WERI-Rb-1 (cell line): ENCODE results near the gene GNPAT.

Experiments used
- DNase-seq: peaks from one replicate; pipeline ENCODE4 v3.0.0-alpha.2; 2020
- H3K27ac ChIP-seq: fragments of 250-450 bp; sonication (Bioruptor Pico); 2 replicates; pipeline ENCODE4 v1.5.1; 2020; ENCODE audit warnings: mild to moderate bottlenecking, moderate library complexity
- H3K27me3 ChIP-seq: fragments of 250-450 bp; sonication (Bioruptor Pico); 2 replicates; pipeline ENCODE4 v1.5.1; 2021; ENCODE audit warnings: mild to moderate bottlenecking, low read depth, moderate library complexity; ENCODE audit not compliant: insufficient read depth, severe bottlenecking
- H3K36me3 ChIP-seq: fragments of 250-450 bp; sonication (Bioruptor Pico); 2 replicates; pipeline ENCODE4 v1.5.1; 2020; ENCODE audit warnings: mild to moderate bottlenecking, moderate library complexity
- H3K4me3 ChIP-seq: 2 replicates; pipeline ENCODE4 v1.5.1; 2011; ENCODE audit warnings: low read depth, mild to moderate bottlenecking, control low read depth, low read length
- H3K9me3 ChIP-seq: fragments of 250-450 bp; sonication (Bioruptor Pico); 2 replicates; pipeline ENCODE4 v1.5.1; 2021; ENCODE audit warnings: mild to moderate bottlenecking, moderate library complexity; ENCODE audit not compliant: severe bottlenecking
- CTCF ChIP-seq: IDR thresholded peaks from 2 replicates; pipeline ENCODE4 v1.5.1; 2011; ENCODE audit warnings: low read depth, mild to moderate bottlenecking, control low read depth, inconsistent platforms, low read length

Gene GNPAT

GRCh38 chr1:231216498-231216897 lies 24.5 kb upstream of the GNPAT start:
- DNase-seq: no peak

GRCh38 chr1:231217056-231217455 lies 24.0 kb upstream of the GNPAT start:
- no peak for DNase-seq
- no peak for TF ChIP-seq CTCF
- Histone ChIP-seq H3K27ac (no peak overlapping the region), H3K9me3 (no peaks in the 10 kb centered on the region), H3K4me3 (no peak overlapping the region), H3K36me3 (no peaks in the 10 kb centered on the region; the same call in 1 of the 2 replicates), H3K27me3 (no peaks in the 10 kb centered on the region)

More at GRCh38 chr1:231216498-231216897, 24.5 kb upstream of the GNPAT start:
- no peak overlapping the region for H3K27ac ChIP-seq
- no peaks in the 10 kb centered on the region for H3K27me3 ChIP-seq
- H3K9me3 ChIP-seq: no peaks in the 10 kb centered on the region
- no peaks in the 10 kb centered on the region for H3K36me3 ChIP-seq
- TF ChIP-seq CTCF: no peak
- H3K4me3 ChIP-seq: no peak overlapping the region

GRCh38 chr1:231218078-231218477 lies 22.9 kb upstream of the GNPAT start:
- H3K27me3 ChIP-seq: no peaks in the 10 kb centered on the region
- no peak overlapping the region for H3K4me3 ChIP-seq
- no peak for DNase-seq
- no peaks in the 10 kb centered on the region; the same call in 1 of the 2 replicates for H3K36me3 ChIP-seq
- H3K9me3 ChIP-seq: no peaks in the 10 kb centered on the region
- H3K27ac ChIP-seq: no peak overlapping the region
- TF ChIP-seq CTCF: no peak

GRCh38 chr1:231219422-231220401 lies 21.3 kb upstream of the GNPAT start:
- no peak for DNase-seq
- Histone ChIP-seq H3K27ac (no peak overlapping the region), H3K9me3 (no peaks in the 10 kb centered on the region), H3K27me3 (no peaks in the 10 kb centered on the region), H3K4me3 (no peak overlapping the region), H3K36me3 (peaks cover 12% of the 10 kb centered on the region)
- no peak for TF ChIP-seq CTCF

- no peaks in the 10 kb centered on the region for H3K27me3 ChIP-seq
- no peak overlapping the region for H3K27ac ChIP-seq
- H3K36me3 ChIP-seq: peaks cover 23% of the 10 kb centered on the region
- no peak for DNase-seq
- H3K4me3 ChIP-seq: no peak overlapping the region
- TF ChIP-seq CTCF: no peak
- no peaks in the 10 kb centered on the region for H3K9me3 ChIP-seq
These were observed 20.2 kb upstream of the GNPAT start for GRCh38 chr1:231220801-231221200.
